DND-41 (cell line): ENCODE measurements around the gene CLMP.

Experiments
- EZH2 ChIP-seq: IDR thresholded peaks from 3 replicates; pipeline ENCODE4 v1.6.1; 2012; ENCODE audit warnings: borderline replicate concordance, low read depth, mild to moderate bottlenecking, moderate library complexity, low read length, inconsistent platforms; ENCODE audit not compliant: severe bottlenecking
- TF ChIP-seq, protein P1 (sequence below): IDR thresholded peaks from 2 replicates; pipeline ENCODE4 v1.5.1; 2012; ENCODE audit warnings: borderline replicate concordance, low read length, moderate library complexity, mild to moderate bottlenecking; ENCODE audit not compliant: poor library complexity, severe bottlenecking; ENCODE audit errors: extremely low read depth

DNA sequence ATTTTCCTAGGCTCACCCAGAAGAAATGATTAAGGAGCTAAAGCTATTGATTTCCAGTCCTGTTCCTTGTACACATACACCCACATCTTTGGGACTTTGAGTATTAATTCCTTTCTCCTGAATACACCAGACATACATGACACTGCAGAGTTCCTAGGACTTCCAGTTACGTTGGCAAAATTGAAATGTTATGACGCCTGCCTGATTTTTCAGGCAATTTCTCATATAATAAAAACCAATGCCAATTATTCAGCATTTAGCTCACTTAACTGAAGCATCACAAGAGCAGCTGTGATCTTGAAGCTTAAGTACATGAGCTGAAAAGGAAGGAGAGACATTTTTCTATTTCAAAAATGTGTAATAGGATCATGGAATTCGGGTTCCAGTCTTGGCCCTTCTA lies 4.5 kb downstream of the CLMP start:
- TF ChIP-seq, protein P1, sequence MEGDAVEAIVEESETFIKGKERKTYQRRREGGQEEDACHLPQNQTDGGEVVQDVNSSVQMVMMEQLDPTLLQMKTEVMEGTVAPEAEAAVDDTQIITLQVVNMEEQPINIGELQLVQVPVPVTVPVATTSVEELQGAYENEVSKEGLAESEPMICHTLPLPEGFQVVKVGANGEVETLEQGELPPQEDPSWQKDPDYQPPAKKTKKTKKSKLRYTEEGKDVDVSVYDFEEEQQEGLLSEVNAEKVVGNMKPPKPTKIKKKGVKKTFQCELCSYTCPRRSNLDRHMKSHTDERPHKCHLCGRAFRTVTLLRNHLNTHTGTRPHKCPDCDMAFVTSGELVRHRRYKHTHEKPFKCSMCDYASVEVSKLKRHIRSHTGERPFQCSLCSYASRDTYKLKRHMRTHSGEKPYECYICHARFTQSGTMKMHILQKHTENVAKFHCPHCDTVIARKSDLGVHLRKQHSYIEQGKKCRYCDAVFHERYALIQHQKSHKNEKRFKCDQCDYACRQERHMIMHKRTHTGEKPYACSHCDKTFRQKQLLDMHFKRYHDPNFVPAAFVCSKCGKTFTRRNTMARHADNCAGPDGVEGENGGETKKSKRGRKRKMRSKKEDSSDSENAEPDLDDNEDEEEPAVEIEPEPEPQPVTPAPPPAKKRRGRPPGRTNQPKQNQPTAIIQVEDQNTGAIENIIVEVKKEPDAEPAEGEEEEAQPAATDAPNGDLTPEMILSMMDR: no peak
- no peak for TF ChIP-seq EZH2
